Measurements from ENCODE around the gene ZNF518B.

ZNF518B gene, protein sequence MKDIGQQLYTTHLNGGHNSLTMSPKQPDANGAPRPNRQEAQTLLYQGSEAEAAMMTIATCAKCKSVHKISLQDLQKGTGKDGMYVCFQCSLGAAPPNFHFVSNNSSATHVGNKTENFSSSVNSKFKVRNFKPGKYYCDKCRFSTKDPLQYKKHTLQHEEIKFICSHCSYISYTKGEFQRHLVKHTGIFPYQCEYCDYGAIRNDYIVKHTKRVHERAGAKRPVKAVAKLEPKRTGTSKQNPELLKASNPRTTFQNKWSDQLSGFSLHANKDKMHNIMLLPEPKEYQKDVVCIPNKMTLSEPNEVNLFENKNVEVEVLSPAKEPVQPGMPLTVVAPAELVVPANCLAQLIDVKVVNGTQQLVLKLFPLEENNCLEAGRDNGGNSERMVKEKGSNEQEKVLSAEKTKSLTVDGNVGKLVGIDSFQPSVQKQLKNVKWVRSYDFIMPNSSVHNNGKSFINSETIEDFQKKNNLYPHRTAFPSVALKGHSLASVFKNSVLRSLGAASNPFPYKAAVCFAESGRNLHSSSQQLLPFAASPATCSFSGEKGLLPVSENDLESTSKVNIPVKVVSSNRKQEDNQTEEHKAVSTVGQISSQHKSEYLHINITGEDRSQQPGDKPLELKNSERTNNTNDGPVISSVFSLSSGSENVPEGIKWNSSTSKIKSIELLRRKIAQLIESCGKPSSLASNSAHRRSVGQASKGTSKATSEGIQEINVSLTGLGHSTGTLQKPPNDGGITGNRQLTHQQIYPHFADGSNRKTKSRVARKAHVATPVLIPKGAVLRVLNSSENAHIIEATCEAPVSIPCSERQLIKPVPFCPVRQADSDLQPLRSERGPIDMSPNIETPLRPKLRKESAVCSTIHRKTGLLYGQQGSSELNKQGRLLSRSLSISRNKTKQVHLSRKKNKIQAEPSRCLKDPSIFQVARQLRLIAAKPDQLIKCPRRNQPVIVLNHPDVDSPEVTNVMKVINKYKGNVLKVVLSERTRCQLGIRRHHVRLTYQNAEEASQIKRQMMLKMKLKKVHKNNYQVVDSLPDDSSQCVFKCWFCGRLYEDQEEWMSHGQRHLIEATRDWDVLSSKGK

DNA sequence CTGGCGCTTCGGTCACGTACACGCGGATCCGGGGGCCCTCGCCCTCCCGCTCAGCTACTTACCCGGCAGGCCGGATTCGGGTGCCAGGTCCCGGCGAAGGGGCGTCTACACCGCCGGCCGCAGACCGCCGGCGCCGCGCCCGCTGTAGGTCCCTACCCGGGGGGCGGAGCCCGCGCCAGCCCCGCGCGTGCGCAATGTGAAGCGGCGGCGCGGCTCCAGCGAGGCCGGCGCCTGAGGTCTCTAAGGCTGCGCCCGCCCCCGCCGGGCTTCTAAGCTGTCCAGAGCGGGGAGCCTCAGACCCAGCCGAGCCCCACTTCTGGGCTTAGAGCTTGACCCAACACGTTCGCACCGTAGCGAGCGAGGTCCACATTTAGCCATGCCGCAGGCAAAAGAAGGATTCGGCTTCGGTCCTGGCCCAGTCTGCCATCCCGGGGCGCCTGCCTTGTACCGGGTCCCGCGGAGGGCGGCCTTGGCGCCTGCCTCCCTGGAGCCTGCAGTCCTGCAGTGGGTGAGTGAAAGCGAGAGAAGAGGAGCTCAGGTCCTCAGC lies at the start of gene ZNF518B:
Gene ZNF518B, minus strand, starts transcription at position 172 of the 547 bp plus-strand sequence. CDS start 11,098 bp downstream, outside the sequence.
- DNase-seq = peak; percentile 73

- no peak for DNase-seq
Observed at GRCh38 chr4:10506077-10506476, 48.9 kb upstream of the ZNF518B start.

DNA sequence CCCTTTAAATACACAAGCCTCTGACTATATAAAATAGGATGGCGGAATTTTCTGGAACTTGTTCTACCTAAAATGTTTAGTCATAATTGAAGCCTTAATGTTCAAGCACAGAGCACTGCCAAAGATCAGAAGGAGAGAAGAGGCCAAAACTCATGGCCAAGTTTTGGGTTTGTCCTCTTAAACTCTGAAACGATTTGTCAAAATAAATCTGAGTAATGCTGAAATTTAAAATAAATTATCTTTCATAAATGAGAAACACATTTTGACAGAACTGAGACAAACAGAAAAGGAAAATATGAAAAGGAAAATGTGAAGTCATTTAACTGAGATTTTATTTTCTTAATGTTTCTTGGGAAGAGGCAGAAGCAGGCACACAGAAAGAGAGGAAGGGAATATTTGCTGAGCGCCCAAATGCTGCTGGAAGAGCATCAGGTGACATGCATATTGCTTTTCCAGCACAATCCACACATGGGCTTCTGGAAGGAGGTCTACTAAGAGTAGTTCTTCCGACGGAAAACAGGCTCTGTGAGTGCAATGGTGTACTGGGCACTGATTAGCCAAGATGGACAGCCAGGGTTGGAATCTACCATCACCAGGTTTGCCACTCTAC lies 47.4 kb upstream of the ZNF518B start:
- no peak for DNase-seq

DNA sequence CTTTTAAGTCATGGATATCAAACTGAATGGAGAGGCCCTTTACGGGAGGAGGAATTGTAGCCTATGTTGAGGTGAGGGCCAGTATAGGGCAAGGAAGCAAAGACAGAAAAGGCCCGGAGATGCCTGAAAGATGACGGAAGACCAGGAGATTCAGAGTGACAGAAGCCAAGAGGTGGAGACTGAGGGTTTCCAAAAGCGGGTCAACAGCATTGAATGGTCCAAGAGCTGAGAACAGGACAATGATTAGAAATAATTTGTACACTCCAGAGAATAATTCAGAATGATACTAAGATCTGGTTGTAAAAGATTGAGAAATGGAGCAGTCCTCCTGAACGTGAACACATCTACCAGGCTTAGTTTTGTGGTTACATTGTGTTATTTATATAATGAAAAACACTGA lies 45.5 kb upstream of the ZNF518B start:
- DNase-seq = no peak

DNA sequence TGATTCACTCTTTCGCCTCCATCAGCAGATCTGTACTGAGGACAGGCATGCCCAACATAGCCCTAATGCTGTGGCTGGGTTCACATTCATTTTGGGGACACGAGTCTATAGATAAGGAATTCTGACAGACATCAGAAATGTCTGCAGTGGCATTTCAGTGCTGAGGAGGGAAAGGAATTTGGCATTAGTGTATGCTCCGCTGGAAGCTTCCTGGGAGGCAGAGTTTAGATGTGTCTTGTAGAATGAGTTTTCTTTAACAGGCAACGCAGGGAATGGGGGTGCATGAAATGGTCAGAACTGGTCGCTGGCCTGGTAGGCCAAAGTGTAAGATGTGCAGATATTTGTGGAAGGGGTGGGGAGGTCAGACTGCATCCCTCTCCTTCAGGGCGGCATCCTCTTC lies 43.5 kb upstream of the ZNF518B start:
- DNase-seq = no peak

- DNase-seq = no peak
Observed at GRCh38 chr4:10496200-10496599, 39.0 kb upstream of the ZNF518B start.

GRCh38 chr4:10495651-10496050 lies 38.4 kb upstream of the ZNF518B start:
- no peak for DNase-seq

GRCh38 chr4:10492464-10492863 lies 35.2 kb upstream of the ZNF518B start:
- no peak for DNase-seq

- DNase-seq = no peak
Observed at GRCh38 chr4:10491401-10491800, 34.2 kb upstream of the ZNF518B start.

- DNase-seq = no peak
Observed at GRCh38 chr4:10490996-10491395, 33.8 kb upstream of the ZNF518B start.

GRCh38 chr4:10482913-10483312 lies 25.7 kb upstream of the ZNF518B start:
- no peak for DNase-seq

GRCh38 chr4:10480616-10481015 lies 23.4 kb upstream of the ZNF518B start:
- no peak for DNase-seq

DNA sequence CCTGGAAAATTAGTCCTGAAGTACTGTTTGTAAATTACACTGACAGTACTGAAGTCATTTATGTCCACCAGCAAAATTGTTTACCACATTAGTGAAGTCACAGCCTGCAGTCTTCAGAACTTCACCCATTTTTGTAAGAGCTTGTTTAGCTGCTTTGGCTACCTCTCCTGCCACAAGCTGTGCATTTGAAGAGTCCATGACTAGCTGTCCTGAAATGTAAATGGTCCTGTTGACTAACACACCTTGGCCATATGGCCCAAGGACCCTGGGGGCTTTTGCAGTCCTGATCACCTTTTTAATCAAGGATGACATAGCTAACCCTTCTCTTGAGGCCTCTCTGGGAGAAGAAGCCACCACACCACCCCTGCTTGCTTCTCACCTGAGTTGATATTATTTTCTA lies 21.4 kb upstream of the ZNF518B start:
- DNase-seq = no peak

DNA sequence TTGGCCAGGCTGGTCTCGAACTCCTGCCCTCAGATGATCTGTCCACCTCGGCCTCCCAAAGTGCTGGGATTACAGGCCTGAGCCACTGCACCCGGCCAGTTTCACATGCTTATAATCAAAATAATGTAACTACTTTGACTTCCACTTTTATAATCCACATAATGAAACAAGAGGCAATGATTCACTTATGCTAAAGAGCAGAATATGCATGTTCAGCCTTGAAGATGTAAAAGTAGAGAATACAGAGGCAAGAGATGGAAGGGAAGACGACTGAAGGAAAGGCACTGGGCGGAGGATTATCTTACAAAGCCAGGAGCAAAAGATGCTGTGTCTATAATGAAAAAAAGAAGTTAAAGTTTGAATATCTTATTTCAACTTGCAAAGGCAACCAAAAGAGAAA lies 13.3 kb upstream of the ZNF518B start:
- no peak for DNase-seq

DNA sequence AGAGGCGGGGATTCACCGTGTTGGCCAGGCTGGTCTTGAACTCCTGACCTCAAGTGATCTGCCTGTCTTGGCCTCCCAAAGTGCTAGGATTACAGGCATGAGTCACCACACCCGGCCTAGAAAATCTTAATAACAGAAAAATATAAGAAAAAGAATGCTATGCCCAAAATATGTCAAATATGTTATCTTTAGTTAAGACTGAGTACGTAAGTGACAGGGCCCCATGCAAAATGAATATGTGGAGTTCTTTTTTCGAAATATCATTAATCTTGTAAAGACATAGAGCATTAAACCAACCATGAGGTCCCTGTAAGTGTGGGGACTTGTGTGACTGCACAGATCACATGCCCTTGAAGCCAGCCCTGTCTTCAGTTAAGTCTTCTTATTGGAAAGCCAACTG lies 8.9 kb upstream of the ZNF518B start:
- no peak for DNase-seq

DNA sequence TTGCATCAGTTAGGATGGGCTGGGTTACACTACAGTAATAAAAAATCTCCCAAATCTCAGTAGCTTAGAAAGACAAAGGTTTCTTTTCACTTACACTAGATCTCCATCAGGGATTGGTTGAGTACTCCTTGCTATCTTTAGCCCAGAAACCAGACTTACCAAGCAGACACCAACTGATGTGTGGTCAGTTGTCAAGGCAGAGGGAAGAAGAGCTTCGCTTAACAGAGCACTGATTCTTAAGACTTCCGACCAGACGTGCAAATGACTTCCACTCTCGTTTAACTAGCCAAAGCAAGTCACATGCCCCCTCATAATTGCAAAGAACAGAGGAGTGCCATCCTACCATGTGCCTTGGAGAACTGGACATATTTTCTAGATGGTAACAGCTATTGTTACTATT lies 5.7 kb upstream of the ZNF518B start:
- DNase-seq = no peak

GRCh38 chr4:10461850-10462400 lies 4.7 kb upstream of the ZNF518B start:
- DNase-seq = no peak

- peak; percentile 80 for DNase-seq
Observed at GRCh38 chr4:10461091-10461849, 4.0 kb upstream of the ZNF518B start.

DNA sequence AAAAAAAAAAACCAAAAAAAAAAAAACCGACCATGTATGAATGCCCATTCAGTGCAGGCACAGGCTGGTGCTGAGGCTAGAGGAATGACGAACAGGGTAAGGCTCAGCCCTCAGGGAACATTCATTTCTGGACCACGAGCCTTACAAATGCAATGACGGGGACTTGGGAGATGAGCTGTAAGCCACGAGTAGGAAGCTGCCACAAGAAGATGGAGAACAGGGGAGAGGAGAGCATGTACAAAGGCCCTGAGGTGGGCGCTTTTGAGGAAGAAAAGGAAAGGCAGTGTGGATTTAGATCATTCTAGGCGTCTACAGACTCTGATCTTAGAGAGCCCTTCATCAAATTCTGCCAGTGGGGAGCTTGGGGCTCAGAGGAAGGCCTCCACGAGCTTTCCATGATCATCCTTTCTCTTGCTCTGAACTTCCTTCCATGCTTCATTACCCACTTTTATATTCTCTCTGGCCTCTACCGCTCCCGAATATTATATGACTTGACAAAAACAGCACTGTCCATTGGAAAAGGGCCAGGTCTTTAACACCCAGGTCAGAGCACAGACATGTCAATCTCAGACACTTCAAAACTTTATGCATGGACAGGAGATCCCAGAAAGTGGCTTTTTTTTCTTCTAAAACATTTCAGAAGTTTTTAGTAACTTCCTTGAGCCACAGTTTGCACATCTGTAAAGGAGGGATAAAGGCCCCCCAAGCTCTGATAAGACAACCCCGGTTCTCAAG lies 3.3 kb upstream of the ZNF518B start:
- no peak for DNase-seq

- no peak for DNase-seq
Observed at GRCh38 chr4:10459305-10459704, 2.1 kb upstream of the ZNF518B start.

GRCh38 chr4:10458177-10458576 lies 951 bp upstream of the ZNF518B start:
- no peak for DNase-seq
